H7 (cell line): ENCODE data around the gene TRPV3. TPM values are rescaled to one million over a fixed set of nuclear protein-coding genes. Genes with fewer than 3 reads are reported as not detected.

ENCODE experiments used
- DNase-seq: peaks from one replicate; pipeline ENCODE4 v3.0.0; 2012
- H3K27me3 ChIP-seq: 2 replicates; pipeline ENCODE4 v1.6.0; 2011; ENCODE audit warnings: mild to moderate bottlenecking, low read length; ENCODE audit not compliant: control insufficient read depth, insufficient read depth
- H3K36me3 ChIP-seq: replicated peaks from 2 replicates; pipeline ENCODE4 v1.5.1; 2011; ENCODE audit warnings: low read length; ENCODE audit not compliant: control insufficient read depth, insufficient read depth
- H3K4me3 ChIP-seq: 2 replicates; pipeline ENCODE4 v1.5.1; 2011; ENCODE audit warnings: low read depth, mild to moderate bottlenecking, control low read depth, low read length, moderate library complexity; ENCODE audit not compliant: insufficient read depth
- total RNA-seq: library from RNA; depleted of rRNA; stranded (reverse); fragments of >200 nt; shearing (Covaris generic); gene quantifications from 2 replicates; pipeline ENCODE4 v1.2.3, GENCODE V29; 2014; rRNA removed

TRPV3 gene
- 0.69 and 2.5 TPM in 2 replicates for total RNA-seq

DNA sequence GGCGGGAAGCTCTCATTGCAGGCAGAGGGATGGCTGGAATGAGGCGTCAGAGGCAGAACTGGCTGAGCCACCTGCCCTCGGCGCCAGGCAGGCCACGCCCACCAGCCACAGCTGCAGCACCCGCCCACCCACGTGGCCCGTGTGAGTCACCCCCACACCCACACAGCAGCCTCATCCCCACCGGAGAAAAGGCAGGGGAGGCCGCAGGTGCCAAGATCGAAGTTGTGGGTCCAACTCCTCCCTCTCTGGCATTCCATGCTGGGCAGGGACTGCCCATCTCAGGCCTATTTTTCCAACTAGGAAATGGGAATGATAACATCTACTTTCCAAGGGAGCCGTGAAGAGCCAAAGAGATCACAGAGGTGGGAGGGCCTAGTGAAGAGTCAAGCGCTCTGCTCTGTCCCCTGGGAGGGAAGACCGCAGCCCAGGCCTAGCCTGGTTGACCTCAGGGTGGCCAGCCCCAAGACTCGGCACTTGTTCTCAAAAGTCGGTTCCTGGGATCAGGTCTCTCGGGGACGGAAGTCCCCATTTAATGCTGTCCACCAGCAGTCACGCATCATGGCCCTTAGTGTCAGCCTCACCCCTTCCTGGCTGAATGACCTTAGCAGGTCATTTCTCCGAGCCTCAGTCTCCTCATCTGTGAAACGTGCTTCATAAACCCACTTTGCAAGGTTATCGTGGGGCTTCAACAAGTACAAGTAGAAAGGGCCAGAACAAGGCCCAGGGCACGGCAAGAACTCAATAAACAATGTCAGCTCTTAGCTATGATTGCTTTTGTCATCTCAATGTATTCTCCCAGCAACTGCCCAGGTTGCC lies at the start of gene TRPV3:
TRPV3 (minus strand) TSS at position 45 of the 816 bp plus-strand sequence. CDS start 2,962 bp downstream, outside the sequence.
- no peaks in the 10 kb centered on the region for H3K36me3 ChIP-seq
- no peaks in the 10 kb centered on the region for H3K27me3 ChIP-seq
- H3K4me3 ChIP-seq: no peak within 1 kb of the TSS
- DNase-seq: peak; percentile 61

DNA sequence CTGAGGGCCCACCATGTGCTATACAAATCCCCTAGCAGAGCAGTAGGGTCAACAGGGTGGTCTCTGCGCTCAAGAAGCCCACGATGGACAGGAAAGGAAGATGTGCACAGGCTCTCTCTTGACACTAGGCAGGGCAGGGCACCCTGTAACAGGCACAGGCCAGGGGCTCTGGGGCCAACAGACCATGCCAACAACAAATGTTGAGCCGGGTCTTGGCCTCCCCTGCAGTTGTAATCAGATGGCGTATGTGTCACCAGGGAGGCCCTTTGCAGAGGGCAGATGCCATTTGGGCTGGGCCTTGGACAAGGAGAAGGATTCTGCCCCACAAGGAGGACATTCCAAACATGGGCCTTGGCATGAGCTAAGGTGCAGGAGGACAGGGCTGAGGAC lies 46.3 kb upstream of the TRPV3 start:
- DNase-seq: no peak
- H3K27me3 ChIP-seq: no peaks in the 10 kb centered on the region
- no peak overlapping the region for H3K4me3 ChIP-seq
- H3K36me3 ChIP-seq: peaks cover 7% of the 10 kb centered on the region

DNA sequence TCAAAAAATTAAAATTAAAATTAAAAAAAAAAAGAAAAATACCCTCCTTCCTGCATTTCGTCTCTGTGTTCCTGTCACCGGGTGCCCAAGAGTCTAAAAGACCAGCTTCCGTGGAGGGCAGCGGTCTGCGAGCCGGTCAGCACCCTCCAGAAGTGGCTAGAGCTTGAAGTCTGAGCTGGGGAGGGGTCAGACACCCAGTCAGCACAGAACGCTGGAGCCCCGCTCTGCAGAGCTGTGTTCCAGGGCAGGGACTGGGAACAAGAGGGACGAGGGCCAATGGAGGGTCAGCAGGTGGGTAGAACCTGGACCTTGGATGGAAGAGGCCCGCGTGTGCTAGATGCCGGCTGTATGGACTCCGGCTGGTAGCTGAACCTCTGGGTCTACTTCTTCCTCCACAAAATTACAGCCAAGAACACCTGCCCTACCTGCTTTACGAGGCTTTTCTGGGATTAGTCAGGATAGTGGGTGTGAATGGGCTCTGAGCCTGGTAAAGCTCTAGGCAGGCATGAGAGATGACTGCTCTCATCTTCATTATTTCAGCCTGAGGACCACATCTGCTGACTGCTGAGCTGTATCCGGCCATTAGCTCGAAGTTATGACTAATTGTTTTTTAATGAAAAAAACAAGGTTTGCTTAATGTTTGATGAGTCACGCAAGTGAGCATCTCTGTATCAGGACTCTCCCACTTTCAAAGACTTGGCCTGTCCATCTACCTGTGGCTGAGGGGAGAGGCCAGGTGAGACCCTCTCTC lies 45.7 kb upstream of the TRPV3 start:
- Histone ChIP-seq H3K36me3 (peaks cover 4% of the 10 kb centered on the region), H3K4me3 (no peak overlapping the region), H3K27me3 (no peaks in the 10 kb centered on the region)
- no peak for DNase-seq

DNA sequence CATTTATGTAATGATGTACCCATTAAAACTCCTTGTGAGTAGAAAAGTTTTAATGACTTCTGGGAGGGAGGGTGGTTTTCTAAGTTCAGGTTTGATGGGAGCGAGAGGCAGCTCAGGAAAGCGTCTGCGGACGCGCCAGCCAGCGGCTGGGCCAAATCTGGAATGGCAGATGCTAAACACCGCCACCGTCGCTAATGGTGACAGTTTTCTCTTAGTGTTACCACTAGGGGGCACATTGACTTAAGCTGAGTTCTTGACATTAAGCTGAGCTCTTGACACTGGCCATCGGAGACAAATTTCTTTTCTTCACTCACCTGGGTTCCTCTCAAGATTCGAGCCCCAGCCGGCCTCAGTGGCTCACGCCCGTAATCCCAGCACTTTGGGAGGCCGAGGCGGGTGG lies 44.9 kb upstream of the TRPV3 start:
- DNase-seq: peak; percentile 91
- Histone ChIP-seq H3K36me3 (peaks cover 2% of the 10 kb centered on the region), H3K27me3 (no peaks in the 10 kb centered on the region), H3K4me3 (no peak overlapping the region)

DNA sequence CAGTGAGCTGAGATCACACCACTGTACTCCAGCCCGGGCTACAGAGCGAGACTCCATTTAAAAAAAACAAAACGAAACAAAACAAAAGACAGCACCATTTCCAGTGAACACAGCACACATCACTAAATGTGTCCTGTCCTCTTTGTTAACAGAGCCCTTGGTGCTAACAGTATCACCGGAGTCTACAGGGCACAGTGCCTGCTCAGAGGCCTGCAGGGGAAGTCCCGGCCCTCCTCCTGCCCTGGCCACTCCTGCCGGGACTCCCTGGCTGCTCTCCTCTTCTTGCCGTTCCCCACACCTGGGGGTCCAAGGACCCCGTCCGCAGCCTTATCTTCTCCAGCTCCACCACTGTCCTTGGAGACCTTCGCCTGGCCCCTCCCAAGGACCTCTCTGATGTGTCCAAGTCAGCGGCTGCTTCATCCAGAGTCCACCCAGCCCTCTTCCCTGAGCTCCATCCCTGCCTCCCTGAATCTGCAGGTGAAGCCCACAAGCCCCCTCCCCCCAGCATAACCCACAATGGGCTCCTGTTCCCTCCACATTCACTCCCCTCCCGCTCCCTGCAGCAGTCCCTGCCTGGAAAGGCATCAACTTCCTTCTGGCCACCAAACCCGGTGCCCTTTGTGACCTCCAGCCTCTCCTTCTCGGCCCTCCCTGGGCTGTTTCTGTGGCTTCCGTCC lies 43.1 kb upstream of the TRPV3 start:
- DNase-seq: peak; percentile 52
- Histone ChIP-seq H3K36me3 (no peaks in the 10 kb centered on the region), H3K4me3 (no peak overlapping the region), H3K27me3 (no peaks in the 10 kb centered on the region)

DNA sequence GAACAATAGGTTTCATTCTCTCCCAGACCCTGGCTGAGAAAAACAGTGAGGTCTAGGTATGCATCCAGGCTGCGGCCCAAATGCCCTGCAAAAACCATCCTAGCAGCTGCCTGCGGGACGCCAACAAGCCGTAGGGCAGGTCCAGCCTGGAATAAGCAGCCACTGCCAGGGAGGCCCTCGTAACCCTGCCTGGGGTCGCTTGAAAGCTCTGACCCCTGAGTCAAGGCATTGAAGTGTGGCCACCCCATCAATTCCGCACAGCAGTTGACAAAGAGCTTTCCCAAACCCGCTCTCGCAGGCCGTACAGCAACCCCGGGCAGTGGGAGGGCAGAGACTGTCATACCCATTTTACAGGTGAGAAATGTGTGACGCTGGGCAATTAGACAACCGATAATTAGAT lies 40.5 kb upstream of the TRPV3 start:
- DNase-seq: no peak

DNA sequence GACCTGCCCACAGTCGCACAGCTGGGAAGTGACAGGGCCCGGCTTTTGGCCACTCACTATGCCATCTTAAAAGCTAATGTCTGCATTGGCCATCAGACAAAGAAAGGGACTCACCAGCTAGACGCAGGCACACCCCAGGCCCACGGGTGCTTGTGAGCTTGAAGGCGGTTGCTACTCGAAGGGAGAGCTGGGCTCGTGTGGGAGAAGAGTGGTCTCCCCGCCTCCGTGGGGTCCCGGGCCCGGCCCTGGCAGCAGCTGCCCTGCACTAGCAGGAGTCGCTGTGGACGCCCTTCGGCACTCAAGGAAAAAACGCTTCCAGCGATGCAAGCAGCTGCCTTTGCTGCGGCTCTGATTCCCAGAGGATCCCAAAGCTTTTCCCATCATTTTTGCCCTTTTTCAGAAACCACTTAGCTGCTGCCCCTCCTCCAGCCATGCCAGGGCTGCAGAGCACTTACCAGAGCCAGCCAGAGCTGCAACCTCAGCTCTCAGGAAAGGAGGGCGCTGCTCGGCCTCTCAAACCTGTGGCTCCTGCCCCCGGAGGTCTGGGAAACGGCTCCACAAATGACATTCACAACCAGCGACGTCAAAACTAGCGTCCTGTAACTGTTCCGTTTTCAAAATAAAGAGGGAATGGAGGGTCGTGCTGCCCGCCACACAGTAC lies 39.3 kb upstream of the TRPV3 start:
- H3K36me3 ChIP-seq: no peaks in the 10 kb centered on the region
- H3K4me3 ChIP-seq: no peak overlapping the region
- peak; percentile 66 for DNase-seq
- no peaks in the 10 kb centered on the region for H3K27me3 ChIP-seq

More for the DNA sequence above, 40.5 kb upstream of the TRPV3 start:
- Histone ChIP-seq H3K36me3 (no peaks in the 10 kb centered on the region), H3K27me3 (no peaks in the 10 kb centered on the region), H3K4me3 (no peak overlapping the region)

DNA sequence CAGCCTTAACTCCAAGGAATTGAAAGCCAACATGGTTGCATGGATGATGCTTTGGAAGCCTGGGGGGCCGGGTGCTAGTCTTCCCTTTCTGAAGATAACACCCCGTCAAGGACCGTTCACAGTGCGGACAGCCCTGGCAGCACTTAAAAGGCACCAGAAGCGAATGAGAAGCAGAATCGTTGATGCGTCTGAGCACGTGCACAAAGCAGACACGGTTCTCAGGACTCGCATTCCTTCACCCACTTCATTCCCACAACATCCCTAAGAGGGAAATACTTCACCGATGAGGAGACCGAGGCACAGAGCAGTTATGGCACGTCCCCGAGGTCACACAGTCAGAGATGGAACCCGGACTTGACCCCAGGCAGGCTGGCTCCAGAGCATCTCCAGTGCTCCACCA lies 37.4 kb upstream of the TRPV3 start:
- Histone ChIP-seq H3K4me3 (no peak overlapping the region), H3K27me3 (no peaks in the 10 kb centered on the region), H3K36me3 (no peaks in the 10 kb centered on the region)
- DNase-seq: peak; percentile 30

DNA sequence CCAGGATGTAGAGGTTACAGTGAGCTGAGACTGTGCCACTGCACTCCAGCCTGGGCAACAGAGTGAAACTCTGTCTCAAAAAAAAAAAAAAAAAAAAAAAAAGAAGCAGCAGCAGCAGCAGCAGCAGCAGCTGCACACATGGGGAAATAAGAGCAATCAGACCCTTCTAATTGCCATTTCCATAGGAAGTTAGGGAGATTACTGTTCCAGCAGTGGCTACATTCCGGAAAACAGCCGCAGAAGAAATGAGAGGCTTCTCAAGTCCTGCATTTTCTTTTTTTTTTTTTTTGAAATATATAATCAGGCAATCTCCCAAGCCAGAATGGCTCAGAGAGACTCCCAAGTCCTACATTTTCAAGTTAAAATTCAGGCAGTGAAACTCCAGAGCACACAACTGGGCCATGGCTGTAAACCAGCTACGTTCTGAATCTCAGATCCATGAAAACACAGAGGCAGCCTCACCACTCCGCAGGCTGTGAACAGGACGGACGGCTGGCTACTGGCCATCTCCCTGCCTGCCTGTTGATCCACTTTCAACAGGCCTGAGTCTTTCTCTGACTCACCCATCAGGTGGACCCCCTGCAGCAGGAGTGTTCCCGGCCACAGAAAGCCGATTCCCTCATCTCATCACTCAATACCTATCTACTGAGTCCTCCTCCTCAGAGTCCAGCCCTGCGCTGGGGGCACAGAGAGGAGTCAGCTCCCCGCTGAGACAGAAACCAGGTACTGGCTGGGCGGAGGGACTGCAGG lies 36.6 kb upstream of the TRPV3 start:
- H3K4me3 ChIP-seq: no peak overlapping the region
- DNase-seq: peak; percentile 49
- no peaks in the 10 kb centered on the region for H3K27me3 ChIP-seq

DNA sequence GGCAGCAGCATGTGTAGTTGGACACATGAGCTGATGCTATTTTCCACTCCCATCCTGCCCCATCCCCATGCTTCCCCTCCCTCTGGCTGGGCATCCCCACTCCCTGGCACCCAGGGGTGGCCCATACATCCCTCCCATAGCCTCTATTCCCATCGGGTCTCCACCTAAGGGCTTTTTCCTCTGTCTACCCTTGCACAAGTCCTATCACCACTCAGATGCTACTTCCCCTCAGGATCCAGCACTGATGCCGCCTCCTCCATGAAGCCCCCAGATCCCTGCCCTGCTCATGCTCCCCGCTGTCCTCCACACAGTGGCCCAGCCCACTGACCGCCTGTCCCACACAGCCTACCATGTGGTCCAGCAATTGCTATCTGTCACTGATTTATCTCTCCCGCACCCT lies 35.8 kb upstream of the TRPV3 start:
- Histone ChIP-seq H3K36me3 (no peaks in the 10 kb centered on the region), H3K27me3 (no peaks in the 10 kb centered on the region), H3K4me3 (no peak overlapping the region)
- peak; percentile 29 for DNase-seq

More for the DNA sequence above, 36.6 kb upstream of the TRPV3 start:
- no peaks in the 10 kb centered on the region for H3K36me3 ChIP-seq

DNA sequence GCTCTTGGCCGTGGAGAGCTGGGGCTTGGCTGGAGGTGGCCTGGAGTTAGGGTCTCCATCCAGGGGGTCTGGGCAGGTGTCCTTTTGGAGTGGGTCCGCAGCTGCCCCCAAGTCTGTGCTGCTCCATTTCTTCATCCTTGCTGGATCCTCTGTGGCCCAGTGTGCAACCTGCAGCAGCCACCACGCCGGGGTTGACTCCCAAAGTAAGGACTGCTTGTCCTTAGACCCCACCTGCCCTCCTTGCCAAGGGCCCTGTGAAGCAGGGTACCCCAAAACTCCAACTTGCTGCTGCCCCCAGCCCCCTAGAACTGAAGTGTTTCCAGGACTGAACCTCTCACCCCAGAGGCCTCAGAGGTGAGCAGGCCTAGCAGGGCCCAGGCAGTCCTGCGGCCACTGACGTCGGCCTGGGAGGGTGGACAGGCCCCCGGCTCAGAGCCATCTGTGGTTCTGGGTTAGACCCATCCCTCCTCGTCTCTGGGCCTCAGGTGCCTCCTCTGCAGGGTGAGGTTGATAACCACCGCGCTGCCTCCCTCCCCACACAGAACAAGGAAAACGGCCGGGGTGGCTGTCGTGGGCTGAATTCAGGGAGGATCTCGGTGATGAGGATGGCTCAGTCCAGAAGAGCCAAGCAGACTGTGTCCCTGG lies 34.7 kb upstream of the TRPV3 start:
- peaks cover 2% of the 10 kb centered on the region for H3K36me3 ChIP-seq
- H3K4me3 ChIP-seq: no peak overlapping the region
- peak; percentile 51 for DNase-seq
- H3K27me3 ChIP-seq: no peaks in the 10 kb centered on the region

DNA sequence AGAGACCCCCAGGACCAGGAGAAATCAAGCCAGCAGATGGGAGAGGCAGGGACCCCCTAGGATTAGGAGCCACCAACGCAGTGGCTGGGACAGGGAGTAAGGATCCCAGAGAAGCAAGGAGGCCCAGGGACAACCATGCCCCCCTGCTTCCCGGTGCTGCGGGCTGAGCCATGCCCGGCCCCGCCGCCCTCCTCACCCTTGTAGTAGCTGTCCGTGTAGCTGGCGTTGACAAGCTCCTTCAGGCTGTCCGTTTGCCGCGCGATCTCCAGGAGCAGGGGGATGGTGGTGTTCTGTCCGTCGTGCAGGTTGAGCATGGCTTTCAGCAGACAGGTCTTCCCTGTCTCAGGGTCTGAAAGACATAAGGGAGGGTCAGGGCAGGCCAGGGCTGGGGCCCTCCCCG lies 33.2 kb upstream of the TRPV3 start:
- H3K36me3 ChIP-seq: peaks cover 2% of the 10 kb centered on the region
- H3K27me3 ChIP-seq: no peaks in the 10 kb centered on the region
- H3K4me3 ChIP-seq: no peak overlapping the region
- DNase-seq: peak; percentile 60

DNA sequence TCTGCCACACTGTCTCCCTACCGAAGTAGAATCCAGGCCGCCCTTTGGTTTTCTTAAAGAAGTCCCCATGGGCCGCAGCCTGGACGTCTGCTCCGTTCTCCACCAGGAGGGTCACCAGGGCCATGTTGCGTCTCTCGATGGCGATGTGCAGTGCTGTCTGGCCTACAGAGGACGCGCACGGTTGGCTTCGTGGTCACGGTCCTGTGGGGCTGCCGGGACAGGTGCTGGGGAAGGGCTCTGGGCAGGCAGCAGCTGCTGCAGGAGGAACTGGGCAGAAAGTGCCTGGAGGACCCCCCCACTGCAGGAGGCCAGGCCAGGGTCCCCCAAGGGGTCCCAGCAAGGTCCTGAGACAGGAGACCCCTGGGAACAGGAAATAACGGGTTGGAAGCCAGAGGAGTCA lies 32.6 kb upstream of the TRPV3 start:
- no peak for DNase-seq
- Histone ChIP-seq H3K36me3 (peaks cover 2% of the 10 kb centered on the region), H3K27me3 (no peaks in the 10 kb centered on the region)

More for the DNA sequence above, 32.6 kb upstream of the TRPV3 start:
- H3K4me3 ChIP-seq: no peak overlapping the region
